ENCODE measurements around the gene PAQR7.

DNA sequence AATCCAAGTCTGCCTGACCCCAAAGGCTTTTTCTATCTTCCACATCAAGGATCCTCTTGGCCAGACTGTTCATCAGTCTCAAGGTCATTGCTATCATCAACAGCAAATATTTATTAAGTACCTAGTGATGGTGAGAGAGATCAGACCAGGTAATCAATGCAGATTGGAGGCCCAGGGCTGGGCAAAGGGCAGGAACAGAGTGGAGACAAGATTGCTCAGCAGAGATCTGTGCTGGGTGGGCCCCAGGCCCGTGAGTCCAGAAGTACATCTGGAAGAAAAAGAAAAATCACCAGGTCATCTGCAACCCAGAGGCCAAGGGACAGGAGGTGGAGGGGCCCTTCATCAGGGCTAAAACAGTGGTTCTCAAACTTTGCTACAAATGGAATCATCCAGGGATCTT is 10.1 kb upstream of the PAQR7 start:
- TF ChIP-seq, protein P1, sequence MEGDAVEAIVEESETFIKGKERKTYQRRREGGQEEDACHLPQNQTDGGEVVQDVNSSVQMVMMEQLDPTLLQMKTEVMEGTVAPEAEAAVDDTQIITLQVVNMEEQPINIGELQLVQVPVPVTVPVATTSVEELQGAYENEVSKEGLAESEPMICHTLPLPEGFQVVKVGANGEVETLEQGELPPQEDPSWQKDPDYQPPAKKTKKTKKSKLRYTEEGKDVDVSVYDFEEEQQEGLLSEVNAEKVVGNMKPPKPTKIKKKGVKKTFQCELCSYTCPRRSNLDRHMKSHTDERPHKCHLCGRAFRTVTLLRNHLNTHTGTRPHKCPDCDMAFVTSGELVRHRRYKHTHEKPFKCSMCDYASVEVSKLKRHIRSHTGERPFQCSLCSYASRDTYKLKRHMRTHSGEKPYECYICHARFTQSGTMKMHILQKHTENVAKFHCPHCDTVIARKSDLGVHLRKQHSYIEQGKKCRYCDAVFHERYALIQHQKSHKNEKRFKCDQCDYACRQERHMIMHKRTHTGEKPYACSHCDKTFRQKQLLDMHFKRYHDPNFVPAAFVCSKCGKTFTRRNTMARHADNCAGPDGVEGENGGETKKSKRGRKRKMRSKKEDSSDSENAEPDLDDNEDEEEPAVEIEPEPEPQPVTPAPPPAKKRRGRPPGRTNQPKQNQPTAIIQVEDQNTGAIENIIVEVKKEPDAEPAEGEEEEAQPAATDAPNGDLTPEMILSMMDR (IDR thresholded peaks at IDR 0.05), result no peak
- no peak for TF ChIP-seq POLR2A (IDR thresholded peaks at IDR 0.05)

Measured in thyroid gland (tissue), 4 donors.